ENCODE measurements around the gene RASD2. TPM values are rescaled to one million over a fixed set of nuclear protein-coding genes. Genes with fewer than 3 reads are reported as not detected.
"Not testable (repeated sequence)": the region's sequence is repeated elsewhere in the genome, so short reads cannot be mapped to it uniquely, and the experiment has no call there.

RASD2 gene
- total and polyA plus RNA-seq, 2 donors (not counting 1 experiment from before 2014, with no cell fraction given): under 0.01 to 0.01 TPM

DNA sequence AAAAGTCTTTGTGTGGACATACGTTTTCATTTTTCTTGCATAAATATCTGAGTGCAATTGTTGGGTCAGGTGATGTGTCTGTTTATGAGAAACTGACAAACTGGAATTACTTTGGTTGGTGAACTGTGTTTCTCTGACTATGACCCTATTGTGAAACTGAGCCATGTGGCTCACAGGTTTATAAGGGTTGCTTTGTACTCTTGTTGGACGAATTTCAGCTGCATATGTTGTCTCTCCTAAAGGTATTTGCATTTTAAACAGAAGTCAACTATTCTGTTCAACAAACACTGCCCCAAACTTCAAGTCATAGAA, 34.4 kb upstream of the RASD2 start:
- Histone ChIP-seq H3K27ac (ENCODE audit: insufficient read depth, low read length) (no peak overlapping the region), H4K20me1 (ENCODE audit: control insufficient read depth, extremely low read depth, insufficient read depth, low read length) (no peaks in the 10 kb centered on the region), H3K36me3 (ENCODE audit: control insufficient read depth, insufficient read depth, low read length) (no peaks in the 10 kb centered on the region), H2AFZ (ENCODE audit: low read length) (no peak overlapping the region), H3K4me2 (ENCODE audit: extremely low read depth, insufficient read depth, low read length) (no peak overlapping the region), H3K9me3 (ENCODE audit: control insufficient read depth, insufficient read depth, low read depth, low read length) (no peaks in the 10 kb centered on the region), H3K4me3 (replicated peaks in 1 of 4; ENCODE audit: control extremely low read depth in 1 of 4, insufficient read depth in 1 of 4, low read depth in 3 of 4, low read length in 4 of 4) (no peak overlapping the region), H3K9ac (ENCODE audit: insufficient read depth, low read length) (no peak overlapping the region), H3K79me2 (ENCODE audit: control insufficient read depth, insufficient read depth, low read length) (no peaks in the 10 kb centered on the region), H3K4me1 (ENCODE audit: control insufficient read depth, extremely low read depth, insufficient read depth, low read length) (no peaks in the 10 kb centered on the region), H3K27me3 (ENCODE audit: control insufficient read depth, insufficient read depth, low read length) (peaks cover 7% of the 10 kb centered on the region)
- DNase-seq (ENCODE audit: low read depth in 2 of 2): peak in 1 of 2 donors; percentile 10
- TF ChIP-seq, protein P1, sequence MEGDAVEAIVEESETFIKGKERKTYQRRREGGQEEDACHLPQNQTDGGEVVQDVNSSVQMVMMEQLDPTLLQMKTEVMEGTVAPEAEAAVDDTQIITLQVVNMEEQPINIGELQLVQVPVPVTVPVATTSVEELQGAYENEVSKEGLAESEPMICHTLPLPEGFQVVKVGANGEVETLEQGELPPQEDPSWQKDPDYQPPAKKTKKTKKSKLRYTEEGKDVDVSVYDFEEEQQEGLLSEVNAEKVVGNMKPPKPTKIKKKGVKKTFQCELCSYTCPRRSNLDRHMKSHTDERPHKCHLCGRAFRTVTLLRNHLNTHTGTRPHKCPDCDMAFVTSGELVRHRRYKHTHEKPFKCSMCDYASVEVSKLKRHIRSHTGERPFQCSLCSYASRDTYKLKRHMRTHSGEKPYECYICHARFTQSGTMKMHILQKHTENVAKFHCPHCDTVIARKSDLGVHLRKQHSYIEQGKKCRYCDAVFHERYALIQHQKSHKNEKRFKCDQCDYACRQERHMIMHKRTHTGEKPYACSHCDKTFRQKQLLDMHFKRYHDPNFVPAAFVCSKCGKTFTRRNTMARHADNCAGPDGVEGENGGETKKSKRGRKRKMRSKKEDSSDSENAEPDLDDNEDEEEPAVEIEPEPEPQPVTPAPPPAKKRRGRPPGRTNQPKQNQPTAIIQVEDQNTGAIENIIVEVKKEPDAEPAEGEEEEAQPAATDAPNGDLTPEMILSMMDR (conservative IDR thresholded peaks at IDR 0.05 in 1 of 2, IDR thresholded peaks at IDR 0.05 in 1 of 2; ENCODE audit: low read depth in 1 of 2, low read length in 2 of 2): no peak
- no peak for TF ChIP-seq EZH2 (IDR thresholded peaks at IDR 0.05; ENCODE audit: low read length, missing control alignments)

DNA sequence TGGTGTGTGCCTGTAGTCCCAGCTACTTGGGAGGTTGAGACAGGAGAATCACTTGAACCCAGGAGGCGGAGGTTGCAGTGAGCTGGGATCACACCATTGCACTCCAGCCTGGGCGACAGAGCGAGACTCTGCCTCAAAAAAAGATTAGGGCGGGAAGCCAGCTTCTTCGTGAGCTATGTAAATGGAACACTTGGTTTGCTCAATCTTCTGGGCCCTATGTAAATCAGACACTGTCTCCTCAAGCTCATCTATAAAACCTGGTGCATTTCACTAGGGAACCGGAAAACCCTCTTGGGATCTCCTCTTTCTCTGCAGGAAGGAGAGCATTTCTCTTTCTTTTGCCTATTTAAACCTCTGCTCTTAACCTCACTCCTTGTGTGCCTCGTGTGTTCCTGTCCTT, 32.8 kb upstream of the RASD2 start:
- not testable (repeated sequence) for H3K27ac ChIP-seq (ENCODE audit: insufficient read depth, low read length); DNase-seq (ENCODE audit: low read depth in 2 of 2); H3K4me2 ChIP-seq (ENCODE audit: extremely low read depth, insufficient read depth, low read length); H2AFZ ChIP-seq (ENCODE audit: low read length); H4K20me1 ChIP-seq (ENCODE audit: control insufficient read depth, extremely low read depth, insufficient read depth, low read length); H3K79me2 ChIP-seq (ENCODE audit: control insufficient read depth, insufficient read depth, low read length); H3K4me1 ChIP-seq (ENCODE audit: control insufficient read depth, extremely low read depth, insufficient read depth, low read length); H3K36me3 ChIP-seq (ENCODE audit: control insufficient read depth, insufficient read depth, low read length); H3K4me3 ChIP-seq (replicated peaks in 1 of 4; ENCODE audit: control extremely low read depth in 1 of 4, insufficient read depth in 1 of 4, low read depth in 3 of 4, low read length in 4 of 4); H3K9ac ChIP-seq (ENCODE audit: insufficient read depth, low read length); H3K9me3 ChIP-seq (ENCODE audit: control insufficient read depth, insufficient read depth, low read depth, low read length)
- peaks cover 16% of the 10 kb centered on the region for H3K27me3 ChIP-seq (ENCODE audit: control insufficient read depth, insufficient read depth, low read length)

GRCh38 chr22:35509451-35509850, 31.2 kb upstream of the RASD2 start:
- Histone ChIP-seq H3K9me3 (ENCODE audit: control insufficient read depth, insufficient read depth, low read depth, low read length) (no peaks in the 10 kb centered on the region), H3K27me3 (ENCODE audit: control insufficient read depth, insufficient read depth, low read length) (peaks cover 22% of the 10 kb centered on the region), H3K79me2 (ENCODE audit: control insufficient read depth, insufficient read depth, low read length) (no peaks in the 10 kb centered on the region), H3K4me1 (ENCODE audit: control insufficient read depth, extremely low read depth, insufficient read depth, low read length) (no peaks in the 10 kb centered on the region), H3K9ac (ENCODE audit: insufficient read depth, low read length) (no peak overlapping the region), H3K36me3 (ENCODE audit: control insufficient read depth, insufficient read depth, low read length) (no peaks in the 10 kb centered on the region), H2AFZ (ENCODE audit: low read length) (no peak overlapping the region), H3K4me3 (replicated peaks in 1 of 4; ENCODE audit: control extremely low read depth in 1 of 4, insufficient read depth in 1 of 4, low read depth in 3 of 4, low read length in 4 of 4) (no peak overlapping the region), H3K4me2 (ENCODE audit: extremely low read depth, insufficient read depth, low read length) (no peak overlapping the region), H3K27ac (ENCODE audit: insufficient read depth, low read length) (no peak overlapping the region), H4K20me1 (ENCODE audit: control insufficient read depth, extremely low read depth, insufficient read depth, low read length) (no peaks in the 10 kb centered on the region)
- TF ChIP-seq EZH2 (IDR thresholded peaks at IDR 0.05; ENCODE audit: low read length, missing control alignments): no peak
- TF ChIP-seq, protein P1 (conservative IDR thresholded peaks at IDR 0.05 in 1 of 2, IDR thresholded peaks at IDR 0.05 in 1 of 2; ENCODE audit: low read depth in 1 of 2, low read length in 2 of 2): no peak
- DNase-seq (ENCODE audit: low read depth in 2 of 2): no peak

All from fibroblast of lung (primary cell).